Dermis blood vessel endothelial cell (primary cell): ENCODE measurements around the gene DDX47. TPM values are rescaled to one million over a fixed set of nuclear protein-coding genes. Genes with fewer than 3 reads are reported as not detected.

Experiments
- DNase-seq: peaks from one replicate; pipeline ENCODE4 v3.0.0; 2010
- total RNA-seq: library from RNA; depleted of rRNA; stranded (reverse); fragments of >200 nt; gene quantifications from 2 replicates; pipeline ENCODE4 v1.2.3, GENCODE V29; 2014

DDX47 gene
- total RNA-seq: 83.0 and 87.7 TPM in 2 replicates

DNA sequence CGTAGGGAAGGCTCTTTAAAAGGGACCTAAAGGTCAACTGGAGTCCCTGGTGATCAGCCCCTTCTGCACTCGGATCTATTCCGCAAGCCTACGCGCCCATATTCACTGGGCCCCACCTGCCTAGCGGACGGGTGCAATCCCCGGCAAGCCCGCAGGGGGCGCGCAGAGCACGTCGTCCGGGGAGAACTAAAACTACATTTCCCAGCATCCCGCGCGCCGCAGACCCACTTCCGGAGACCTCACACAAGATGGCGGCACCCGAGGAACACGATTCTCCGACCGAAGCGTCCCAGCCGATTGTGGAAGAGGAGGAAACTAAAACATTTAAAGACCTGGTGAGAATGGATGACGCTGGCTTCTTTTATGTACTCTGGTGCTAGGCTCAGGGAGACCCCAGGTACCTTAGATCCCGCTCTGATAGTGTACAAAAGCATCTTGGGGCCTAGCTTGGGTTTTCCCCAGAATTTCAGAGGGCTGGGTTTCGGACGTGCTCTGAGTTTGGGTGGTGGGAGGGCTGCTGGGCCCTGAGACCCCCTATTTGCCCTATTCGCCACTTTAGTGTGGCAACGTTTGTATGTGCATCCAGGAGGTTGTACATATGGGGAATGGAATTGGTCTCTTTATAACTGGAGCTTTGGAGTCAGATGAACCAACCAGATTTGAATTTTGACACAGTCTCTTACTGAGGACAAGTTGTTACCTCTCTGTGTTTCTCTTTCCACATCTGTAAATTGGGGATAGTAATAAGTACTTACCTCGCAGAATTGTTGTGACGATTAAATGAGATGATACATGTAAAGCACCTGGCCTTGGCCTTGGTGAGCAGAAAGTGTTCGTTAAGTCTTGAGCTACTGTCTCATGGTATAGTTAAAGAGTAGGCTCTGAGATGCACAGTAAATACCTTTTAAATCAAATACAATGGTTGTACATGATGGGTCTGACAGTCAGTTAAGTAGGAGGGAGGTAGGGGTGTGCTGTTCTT is at the start of gene DDX47:
TSS of gene DDX47 (plus strand) at position 227 of the 982 bp plus-strand sequence. CDS start at position 249, 22 bp downstream.
- DNase-seq: peak; percentile 96

DNA sequence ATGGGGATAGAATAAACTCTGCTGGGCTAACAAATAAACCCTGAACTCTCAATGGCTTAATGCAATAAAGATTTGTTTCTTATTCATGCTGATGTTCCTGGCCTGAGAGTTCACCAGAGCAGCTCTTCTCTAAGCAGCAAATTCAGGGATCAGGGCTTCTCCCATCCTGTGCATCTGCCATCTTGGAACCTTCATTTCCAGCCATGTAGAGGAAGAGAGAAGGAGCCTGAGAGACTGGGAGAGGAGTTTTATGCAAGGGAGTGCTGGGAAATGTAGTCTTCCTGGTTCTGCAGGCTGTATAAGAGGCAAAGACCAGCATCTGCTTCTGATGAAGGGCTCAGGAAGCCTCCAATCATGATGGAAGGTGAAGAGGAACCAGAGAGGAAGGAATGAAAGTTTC is 48.3 kb upstream of the DDX47 start:
- no peak for DNase-seq

DNA sequence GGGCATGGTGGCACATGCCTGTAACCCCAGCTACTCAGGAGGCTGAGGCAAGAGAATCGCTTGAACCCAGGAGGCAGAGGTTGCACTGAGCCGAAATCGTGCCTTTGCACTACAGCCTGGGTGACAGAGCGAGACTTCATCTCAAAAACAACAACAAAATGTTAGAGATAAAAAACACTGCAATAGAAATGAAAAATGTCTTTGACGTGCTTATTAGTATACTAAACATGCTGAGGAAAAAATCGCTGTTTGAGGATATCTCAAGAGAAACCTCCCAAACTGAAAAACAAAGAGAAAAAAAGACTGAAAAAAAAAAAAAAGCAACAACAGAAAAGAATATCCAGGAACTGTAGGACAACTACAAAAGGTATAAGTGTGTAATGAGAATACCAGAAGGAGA is 42.9 kb upstream of the DDX47 start:
- no peak for DNase-seq

DNA sequence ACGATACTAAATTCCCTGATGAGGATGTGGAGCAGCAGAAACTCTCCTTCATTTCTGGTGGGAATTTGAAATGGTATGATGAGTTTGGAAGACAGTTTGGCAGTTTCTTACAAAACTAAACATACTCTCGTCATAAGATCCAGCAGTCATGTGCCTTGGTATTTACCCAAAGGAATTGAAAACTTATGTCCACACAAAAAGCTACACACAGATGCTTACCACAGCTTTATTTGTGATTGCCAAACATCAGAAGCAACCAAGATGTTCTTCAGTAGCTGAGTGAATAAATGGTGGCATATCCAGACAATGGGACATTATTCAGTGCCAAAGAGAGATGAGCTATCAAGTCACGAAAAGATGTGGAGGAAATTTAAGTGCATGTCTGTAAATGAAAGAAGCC is 38.4 kb upstream of the DDX47 start:
- DNase-seq: no peak

DNA sequence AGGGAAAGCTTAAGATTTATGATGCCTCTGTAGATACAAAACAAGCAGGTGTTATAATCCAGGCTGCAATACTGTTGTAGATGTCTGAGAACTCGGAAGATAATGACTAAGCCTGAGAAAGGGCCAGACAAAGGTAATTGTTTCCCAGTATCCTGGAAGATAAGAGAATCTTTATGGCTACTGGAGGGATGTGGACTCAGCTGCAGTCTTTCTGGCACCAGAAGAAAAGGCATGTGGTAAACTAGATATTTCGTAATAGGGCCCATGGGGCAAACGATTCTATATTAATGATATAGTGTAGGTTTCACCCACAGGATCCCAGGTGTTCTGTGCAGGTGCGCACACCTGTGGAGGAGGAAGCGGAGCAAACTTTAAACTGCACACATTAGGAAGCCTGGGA is 36.9 kb upstream of the DDX47 start:
- peak; percentile 93 for DNase-seq

DNA sequence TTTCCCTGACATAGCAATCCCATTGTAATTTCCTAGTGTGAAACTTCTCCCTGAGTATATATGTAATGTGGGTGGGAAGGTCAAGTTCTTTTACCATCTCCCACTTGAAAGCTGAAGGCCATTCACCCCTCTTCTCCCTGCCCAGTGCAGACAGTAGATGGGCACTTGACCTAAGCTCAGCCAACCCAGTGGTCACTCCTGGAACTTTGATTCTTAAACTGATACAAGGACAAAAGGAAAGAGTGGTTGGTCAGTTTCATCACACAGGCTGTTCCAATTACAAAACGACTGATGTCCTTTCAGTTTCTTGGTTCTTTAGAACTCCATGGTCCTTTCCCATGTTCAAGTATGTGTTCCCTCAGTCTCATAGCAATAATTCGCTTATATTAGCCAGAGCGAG is 36.1 kb upstream of the DDX47 start:
- DNase-seq: peak; percentile 27

DNA sequence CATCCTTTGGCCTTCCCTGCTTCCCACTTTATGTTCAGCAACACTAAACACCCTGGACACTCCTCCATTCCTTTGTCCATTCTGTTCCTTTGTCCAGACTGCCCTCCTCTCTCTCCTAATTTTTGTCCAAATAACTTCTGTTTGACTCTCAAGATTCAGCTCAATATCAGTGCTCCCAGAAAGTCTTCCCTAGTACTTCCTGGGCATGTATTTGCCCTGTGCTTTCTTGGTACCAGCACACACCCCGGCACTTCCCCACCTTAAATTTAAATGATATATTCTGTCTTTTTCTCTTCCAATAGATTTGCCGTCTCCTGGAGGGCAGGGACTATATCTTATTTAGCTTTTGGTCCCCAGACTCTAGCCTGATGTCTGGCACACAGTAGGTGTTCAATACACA is 34.1 kb upstream of the DDX47 start:
- no peak for DNase-seq

DNA sequence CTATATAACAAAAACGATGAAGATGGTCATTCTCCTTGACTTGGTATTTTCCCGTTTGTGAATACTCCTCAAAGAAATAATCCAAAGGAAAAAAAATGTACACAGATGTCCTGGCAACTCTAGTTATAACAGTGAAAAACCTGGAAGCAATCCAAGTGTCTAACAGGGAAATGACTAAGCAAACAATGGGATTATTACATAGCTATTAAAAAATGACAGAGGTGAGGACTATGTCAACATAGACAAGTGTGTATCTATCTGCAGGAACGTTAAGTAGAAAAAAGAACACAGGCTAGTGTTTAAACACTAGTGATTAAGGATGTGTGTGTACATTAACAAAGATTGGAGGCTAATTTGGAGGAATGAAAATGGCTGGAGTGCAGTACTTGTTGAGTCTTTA is 33.6 kb upstream of the DDX47 start:
- DNase-seq: peak; percentile 98

DNA sequence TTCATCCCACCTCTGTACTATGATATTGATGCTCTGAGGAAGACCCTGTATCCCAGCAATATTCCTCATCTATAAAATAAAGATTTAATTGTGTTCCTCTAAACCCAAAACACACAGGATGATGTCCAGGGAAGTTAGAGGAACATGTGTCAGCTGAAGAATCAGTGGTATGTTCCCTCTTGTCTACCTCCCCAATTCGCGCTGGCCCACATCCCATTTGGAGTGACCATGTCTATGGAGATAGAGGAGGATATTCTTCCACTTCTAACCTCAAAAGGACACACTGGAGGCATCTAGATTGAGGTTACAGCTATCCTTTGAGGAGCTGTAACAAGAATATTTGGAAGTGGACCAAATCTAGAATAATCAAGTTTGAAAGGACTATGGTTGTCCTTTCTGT is 29.0 kb upstream of the DDX47 start:
- DNase-seq: no peak

DNA sequence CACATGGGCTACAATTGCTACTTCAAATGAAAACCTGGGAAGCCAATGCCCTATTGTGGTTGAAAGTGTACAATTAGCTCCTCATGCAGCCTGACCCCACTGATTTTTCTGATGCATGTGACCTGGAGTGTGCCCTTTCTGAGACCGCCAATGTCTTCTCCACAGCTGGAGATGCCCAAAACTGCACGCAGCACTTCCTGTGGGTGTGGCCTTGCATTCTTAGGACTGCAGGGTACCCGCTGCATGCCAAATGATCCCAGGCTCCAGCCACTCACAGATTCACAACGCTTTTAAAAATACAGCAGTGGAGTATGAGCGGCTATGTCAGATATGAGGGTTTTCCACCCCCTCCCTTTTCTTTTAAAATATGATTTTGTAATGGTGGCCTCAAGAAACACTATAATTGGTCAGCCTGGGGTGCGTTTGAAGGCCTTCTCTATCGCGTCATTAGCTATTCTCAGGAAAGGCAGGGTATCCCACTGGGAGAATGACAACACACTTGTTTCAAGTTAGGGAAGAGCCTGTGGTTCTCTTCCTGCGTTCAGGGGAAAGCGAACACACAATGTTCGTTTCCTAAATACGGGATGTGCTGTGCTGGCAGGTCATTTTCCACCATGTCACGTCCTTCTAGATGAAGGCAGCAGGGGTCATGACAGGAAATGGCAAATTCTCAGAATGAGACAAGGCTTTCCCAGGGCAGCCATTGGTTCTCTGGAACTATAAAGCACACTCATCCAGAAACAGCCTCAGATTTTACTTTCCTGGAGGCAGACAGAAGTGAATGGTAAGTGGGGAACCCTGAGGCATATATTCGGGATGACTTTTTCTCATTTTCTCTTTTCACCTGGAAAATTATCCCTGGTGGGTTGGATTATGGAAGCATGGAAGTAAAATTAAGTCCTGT is 28.0 kb upstream of the DDX47 start, which contains the start of gene APOLD1:
TSS of gene APOLD1 (plus strand) at position 749 of the 904 bp plus-strand sequence. CDS start at position 782, 33 bp downstream.
- peak; percentile 99 for DNase-seq

DNA sequence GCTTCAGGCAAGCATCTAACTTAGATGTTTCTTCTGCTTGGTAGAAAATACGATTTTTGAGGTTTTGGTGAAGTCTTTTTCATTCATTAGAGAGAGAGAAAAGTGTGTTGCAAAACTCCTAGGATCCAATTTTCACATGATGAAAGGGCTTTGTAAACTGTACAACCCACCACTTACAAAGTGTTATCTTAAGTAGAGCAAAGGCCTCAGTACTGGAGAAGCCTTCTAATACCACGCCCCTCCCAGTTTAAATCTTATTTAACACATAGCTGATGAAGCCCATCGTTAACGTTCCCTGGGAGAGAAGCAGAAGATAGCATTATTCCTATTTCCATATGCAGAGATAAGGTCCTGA is 26.8 kb upstream of the DDX47 start:
- no peak for DNase-seq

DNA sequence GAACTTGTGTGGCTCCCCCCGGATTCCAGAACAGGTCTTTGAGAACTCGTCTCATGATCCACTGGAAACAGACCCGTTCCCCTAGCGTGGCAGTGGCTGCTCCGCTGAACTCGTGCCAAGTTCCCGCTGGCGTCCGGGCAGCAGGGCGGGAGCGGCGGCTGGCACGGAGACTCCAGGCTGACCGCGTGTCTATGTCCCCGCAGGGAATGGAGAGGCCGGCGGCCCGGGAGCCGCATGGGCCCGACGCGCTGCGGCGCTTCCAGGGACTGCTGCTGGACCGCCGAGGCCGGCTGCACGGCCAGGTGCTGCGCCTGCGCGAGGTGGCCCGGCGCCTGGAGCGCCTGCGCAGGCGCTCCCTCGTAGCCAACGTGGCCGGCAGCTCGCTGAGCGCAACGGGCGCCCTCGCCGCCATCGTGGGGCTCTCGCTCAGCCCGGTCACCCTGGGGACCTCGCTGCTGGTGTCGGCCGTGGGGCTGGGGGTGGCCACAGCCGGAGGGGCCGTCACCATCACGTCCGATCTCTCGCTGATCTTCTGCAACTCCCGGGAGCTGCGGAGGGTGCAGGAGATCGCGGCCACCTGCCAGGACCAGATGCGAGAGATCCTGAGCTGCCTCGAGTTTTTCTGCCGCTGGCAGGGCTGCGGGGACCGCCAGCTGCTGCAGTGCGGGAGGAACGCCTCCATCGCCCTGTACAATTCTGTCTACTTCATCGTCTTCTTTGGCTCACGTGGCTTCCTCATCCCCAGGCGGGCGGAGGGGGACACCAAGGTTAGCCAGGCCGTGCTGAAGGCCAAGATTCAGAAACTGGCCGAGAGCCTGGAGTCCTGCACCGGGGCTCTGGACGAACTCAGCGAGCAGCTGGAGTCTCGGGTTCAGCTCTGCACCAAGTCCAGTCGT is 26.2 kb upstream of the DDX47 start:
- peak; percentile 87 for DNase-seq

DNA sequence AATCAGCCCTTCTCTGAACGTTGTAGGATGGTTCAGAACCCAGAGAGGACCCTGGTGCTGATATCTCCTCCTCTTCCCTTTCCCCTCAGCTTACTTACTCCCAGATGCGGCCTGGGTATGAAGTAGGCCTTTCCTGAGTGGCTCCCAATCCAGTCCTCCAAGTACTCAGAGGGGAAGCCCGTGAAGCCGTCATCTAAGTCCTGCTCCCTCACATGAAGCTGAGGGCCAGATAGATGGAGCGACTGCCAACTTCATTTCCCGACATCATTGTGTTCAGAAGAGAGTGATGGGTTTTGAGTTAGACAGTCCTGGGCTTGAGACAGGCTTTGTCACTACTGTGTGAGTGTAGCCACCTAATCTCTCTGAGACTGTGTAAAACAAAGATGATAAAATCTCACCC is 25.0 kb upstream of the DDX47 start:
- DNase-seq: peak; percentile 64

DNA sequence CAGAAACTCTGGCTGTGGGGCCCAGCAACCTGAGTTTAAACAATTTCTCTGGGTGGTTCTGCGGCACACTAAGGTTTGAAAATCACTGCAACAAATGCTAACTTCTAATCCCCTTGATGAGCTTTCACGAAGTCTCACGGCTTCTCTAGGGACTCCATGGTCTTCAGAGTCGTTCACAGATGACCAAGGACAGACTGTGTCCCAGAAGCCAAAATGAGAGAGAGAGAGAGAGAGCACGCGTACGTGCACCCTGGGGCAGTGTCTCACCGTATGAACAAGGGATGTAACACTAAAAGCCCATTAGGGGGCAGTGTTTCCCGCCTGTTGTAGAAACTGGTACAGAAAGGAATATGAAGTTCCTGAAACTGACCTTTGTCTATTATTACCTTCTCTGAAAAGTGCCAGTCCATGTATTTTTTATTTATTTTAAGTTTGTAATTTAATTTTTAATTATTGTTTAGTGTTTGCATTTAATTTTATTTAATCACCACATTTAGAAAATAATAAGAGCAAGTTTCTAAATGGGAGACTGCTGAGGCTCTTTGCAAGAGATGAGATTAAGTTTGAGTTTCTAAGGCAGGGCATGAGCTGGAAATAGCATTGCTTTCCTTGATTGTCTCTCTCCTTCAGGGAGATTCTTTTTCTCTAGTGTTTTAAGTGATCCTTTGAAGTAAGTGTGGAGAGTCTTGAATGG is 24.3 kb upstream of the DDX47 start:
- peak; percentile 90 for DNase-seq

DNA sequence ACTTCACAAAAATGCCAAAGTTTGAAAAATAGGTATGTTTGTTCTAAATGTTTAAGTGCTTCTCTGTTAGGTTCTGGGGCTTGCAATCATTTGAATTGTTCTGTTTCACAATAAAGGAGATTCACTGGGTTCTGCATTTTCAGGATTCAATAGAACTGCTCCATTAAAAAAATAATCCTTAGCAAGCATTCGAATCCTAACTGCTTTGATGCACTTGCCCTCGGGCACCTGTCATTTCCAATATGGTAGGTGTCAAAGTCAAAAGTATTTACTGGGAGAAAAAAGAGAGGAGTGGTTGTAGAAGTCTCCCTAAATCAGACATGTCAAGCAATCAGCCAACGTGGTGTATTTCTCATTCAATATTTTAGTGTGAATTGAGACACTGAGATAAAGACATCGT is 22.2 kb upstream of the DDX47 start:
- no peak for DNase-seq

DNA sequence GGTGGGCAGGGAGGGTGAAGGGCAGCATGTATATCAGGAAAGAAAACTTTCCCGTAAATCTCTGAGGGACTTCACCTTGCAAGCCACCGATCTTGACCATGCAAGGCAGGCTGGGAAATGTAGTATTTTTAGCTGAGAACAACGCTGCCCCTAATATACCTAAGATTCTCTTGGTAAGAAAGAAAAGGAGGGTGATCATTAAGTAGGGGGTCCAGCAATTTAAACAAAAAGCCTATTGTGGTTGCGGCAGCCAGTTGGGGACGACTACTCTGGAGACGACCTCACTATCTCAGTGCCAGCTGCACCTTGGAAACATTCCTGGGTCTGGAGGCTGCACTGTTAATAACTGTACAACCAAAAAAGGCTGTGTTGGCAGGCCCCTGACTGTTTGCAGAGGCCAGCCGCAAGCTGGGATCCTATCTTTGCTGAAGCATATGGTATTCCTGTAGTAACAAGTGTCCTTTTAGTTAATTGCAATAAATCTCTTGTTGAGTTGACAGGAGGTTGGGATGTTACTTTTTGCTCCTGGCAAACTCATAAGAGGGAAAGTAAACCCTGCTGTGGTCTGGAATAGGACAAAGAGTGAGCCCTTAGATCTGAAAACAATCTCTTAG is 21.3 kb upstream of the DDX47 start:
- peak; percentile 36 for DNase-seq

DNA sequence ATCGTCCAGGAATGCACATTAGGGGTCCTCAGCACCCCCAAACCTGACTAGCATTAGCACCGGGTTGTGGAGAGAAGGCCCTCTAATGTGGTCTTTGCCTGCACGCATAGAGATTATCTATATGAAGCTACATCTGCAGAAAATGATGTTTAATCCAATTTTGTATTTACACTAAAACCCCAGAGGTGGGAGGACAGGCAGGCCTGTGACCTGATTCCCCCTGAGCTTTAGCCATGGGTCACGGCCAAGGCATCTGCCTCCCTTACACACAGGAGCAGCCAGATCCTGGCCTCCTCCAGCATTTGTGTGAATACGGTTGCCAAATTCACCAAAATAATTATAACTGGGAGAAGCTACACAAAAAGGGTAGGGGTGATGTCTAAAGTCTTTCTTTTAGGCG is 20.7 kb upstream of the DDX47 start:
- no peak for DNase-seq

DNA sequence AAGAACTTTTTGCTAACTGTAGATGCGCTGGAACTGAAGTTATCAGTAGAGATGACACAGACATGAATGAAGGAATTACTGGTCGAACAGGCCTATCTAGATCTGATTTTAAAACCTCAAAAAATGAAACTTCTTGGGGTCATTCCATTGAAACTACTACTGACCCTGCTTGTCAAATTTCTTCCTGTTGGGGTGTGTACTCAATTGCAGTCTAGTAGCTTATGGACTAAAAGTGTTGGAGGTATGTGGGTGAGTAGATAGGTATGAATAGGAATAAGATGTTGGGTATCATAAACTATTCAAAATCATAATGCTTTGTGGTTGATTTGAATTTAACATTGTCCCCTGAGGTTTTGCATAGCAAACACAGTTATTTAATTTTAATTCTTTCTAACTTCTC is 18.5 kb upstream of the DDX47 start:
- no peak for DNase-seq

DNA sequence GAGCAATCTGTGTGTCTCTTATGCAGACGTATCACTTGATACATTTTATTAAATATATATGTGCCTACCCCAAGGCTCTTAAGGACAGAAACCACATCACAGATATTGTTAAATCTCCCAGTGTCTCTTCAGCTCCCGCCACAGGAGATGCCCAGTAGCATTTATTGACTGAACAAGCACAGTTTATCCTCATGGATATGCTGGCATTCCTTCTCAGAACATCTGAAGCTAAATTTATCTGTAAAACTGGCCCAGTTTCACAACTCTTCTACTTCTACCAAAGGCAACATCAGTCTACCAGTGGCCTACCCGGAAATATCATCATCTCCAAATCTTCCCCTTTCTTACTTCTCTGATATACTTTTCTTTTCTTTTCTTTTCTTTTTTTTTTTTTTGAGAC is 17.0 kb upstream of the DDX47 start:
- no peak for DNase-seq

DNA sequence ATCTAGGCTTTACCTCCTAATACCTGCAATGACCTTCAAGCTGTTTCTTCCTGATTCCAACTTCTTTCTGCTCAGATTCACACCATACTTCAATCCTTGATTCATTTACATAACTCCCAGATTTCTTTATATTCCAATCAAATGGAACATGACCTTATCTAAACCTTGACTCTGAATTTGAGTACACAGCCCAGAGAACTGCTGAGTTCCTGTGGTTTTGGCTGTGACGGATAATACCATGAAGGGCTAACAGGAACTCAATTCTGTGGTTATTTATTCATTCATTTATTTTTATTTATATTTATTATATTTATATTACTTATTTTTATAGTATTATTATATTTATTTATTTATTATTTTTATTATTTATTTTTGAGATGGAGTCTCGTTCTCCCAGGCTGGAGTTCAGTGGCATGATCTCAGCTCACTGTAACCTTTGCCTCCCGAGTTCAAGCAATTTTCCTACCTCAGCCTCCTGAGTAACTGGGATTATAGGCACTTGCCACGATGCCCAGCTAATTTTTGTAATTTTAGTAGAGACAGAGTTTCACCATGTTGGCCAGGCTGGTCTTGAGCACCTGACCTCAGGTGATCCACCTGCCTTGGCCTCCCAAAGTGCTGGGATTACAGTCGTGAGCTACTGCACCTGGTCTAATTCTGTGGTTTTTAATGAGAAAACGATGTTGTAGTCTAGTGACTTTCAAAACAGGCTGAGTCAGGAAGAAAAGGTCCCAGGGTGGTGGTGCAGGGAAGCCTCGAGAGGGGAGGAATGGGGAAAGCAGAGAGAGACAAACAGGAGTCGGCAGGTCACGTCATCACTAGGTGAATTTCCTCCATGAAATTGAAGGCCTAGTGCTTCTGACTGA is 16.0 kb upstream of the DDX47 start:
- no peak for DNase-seq
